Neutrophil (primary cell): ENCODE data around the gene CLSTN2.

Experiments
- H3K27ac ChIP-seq: fragments of 200-600 bp; sonication (generic); 2 replicates; pipeline ENCODE4 v1.5.1; 2016; ENCODE audit warnings: mild to moderate bottlenecking, moderate library complexity
- H3K27me3 ChIP-seq: fragments of 200-600 bp; sonication (generic); 2 replicates; pipeline ENCODE4 v1.6.0; 2016; ENCODE audit warnings: mild to moderate bottlenecking
- H3K36me3 ChIP-seq: fragments of 200-600 bp; sonication (generic); 2 replicates; pipeline ENCODE4 v1.5.1; 2017
- H3K4me1 ChIP-seq, 2 experiments: fragments of 200-600 bp in 1 of 2; sonication (generic) in 1 of 2; 1 replicate in 1 of 2; 2 replicates in 1 of 2; pipeline versions ENCODE4 v1.5.1 to v1.6.1; 2013 to 2016; ENCODE audit warnings: low read depth in 1 of 2, low read length in 1 of 2, mild to moderate bottlenecking in 1 of 2, moderate library complexity in 1 of 2; ENCODE audit not compliant: control insufficient read depth in 1 of 2, insufficient read depth in 1 of 2
- H3K4me3 ChIP-seq, 2 experiments: fragments of 200-600 bp in 1 of 2; sonication (generic) in 1 of 2; 1 replicate in 1 of 2; 2 replicates in 1 of 2; pipeline ENCODE4 v1.5.1; 2013 to 2016; ENCODE audit warnings: low read depth in 1 of 2, low read length in 1 of 2, mild to moderate bottlenecking in 1 of 2, moderate library complexity in 1 of 2
- H3K9me3 ChIP-seq: fragments of 200-600 bp; sonication (generic); 2 replicates; pipeline ENCODE4 v1.5.1; 2016
- CTCF ChIP-seq: fragments of 200-600 bp; sonication (generic); IDR thresholded peaks from 2 replicates; pipeline ENCODE4 v1.5.1; 2016; ENCODE audit warnings: antibody characterized with exemption

The CLSTN2 gene

GRCh38 chr3:140399871-140400270 lies 464.9 kb downstream of the CLSTN2 start:
- TF ChIP-seq CTCF, result no peak
- Histone ChIP-seq H3K27ac (no peak overlapping the region), H3K36me3 (no peaks in the 10 kb centered on the region)

GRCh38 chr3:140403079-140403478 lies 468.1 kb downstream of the CLSTN2 start:
- no peak overlapping the region for H3K4me3 ChIP-seq
- H3K27ac ChIP-seq, result no peak overlapping the region
- no peaks in the 10 kb centered on the region for H3K4me1 ChIP-seq
- no peaks in the 10 kb centered on the region for H3K36me3 ChIP-seq
- H3K27me3 ChIP-seq, result no peaks in the 10 kb centered on the region
- no peaks in the 10 kb centered on the region for H3K9me3 ChIP-seq
- no peak for TF ChIP-seq CTCF

More at GRCh38 chr3:140399871-140400270, 464.9 kb downstream of the CLSTN2 start:
- Histone ChIP-seq H3K27me3 (no peaks in the 10 kb centered on the region), H3K9me3 (no peaks in the 10 kb centered on the region), H3K4me1 (no peaks in the 10 kb centered on the region), H3K4me3 (no peak overlapping the region)

GRCh38 chr3:140403608-140404007 lies 468.6 kb downstream of the CLSTN2 start:
- no peak overlapping the region for H3K27ac ChIP-seq
- H3K36me3 ChIP-seq, result no peaks in the 10 kb centered on the region
- H3K4me3 ChIP-seq, result no peak overlapping the region
- TF ChIP-seq CTCF, result no peak
- H3K27me3 ChIP-seq, result no peaks in the 10 kb centered on the region
- no peaks in the 10 kb centered on the region for H3K4me1 ChIP-seq
- no peaks in the 10 kb centered on the region for H3K9me3 ChIP-seq

DNA sequence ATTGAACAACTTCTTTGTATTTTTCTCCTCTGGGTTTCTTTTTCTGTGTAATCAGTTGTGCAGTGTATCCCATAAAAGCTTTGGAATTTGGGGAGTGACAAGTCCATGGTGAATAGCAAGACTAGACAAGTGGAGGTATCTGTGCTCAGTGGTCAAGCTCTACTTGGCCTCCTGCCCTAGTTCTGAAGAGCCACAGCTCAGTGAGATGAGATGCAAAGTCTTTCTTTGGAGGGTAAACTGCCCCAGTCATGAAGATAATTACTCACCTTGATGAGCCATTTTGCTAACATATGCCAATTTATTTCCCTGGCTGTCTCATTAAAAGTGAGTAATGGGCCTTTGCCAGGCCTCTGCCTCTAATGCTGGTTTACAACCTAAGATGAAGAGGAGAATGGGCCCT lies 471.7 kb downstream of the CLSTN2 start:
- Histone ChIP-seq H3K9me3 (no peaks in the 10 kb centered on the region), H3K4me1 (no peaks in the 10 kb centered on the region), H3K27me3 (no peaks in the 10 kb centered on the region), H3K36me3 (no peaks in the 10 kb centered on the region), H3K4me3 (no peak overlapping the region), H3K27ac (no peak overlapping the region)
- no peak for TF ChIP-seq CTCF

- H3K9me3 ChIP-seq, result no peaks in the 10 kb centered on the region
Measured at GRCh38 chr3:140408252-140408651, 473.3 kb downstream of the CLSTN2 start.

More at GRCh38 chr3:140408252-140408651, 473.3 kb downstream of the CLSTN2 start:
- Histone ChIP-seq H3K4me1 (no peaks in the 10 kb centered on the region), H3K4me3 (no peak overlapping the region), H3K27me3 (no peaks in the 10 kb centered on the region), H3K27ac (no peak overlapping the region), H3K36me3 (no peaks in the 10 kb centered on the region)
- TF ChIP-seq CTCF, result no peak
